PC-9 (cell line): ENCODE results near the gene RFX2. TPM values are rescaled to one million over a fixed set of nuclear protein-coding genes. Genes with fewer than 3 reads are reported as not detected.

Experiments used
- BruUV-seq: library from RNA; stranded (reverse); fragments of 400-500 nt; replicated peaks from 2 replicates; lab custom pipeline; 2021; lab: Mats Ljungman, UMichigan
- CTCF ChIA-PET: fragments of 300-600 bp; sonication (Branson Sonifier 250); formaldehyde crosslinking; loops from one replicate; lab custom pipeline; 2022; ENCODE audit warnings: antibody characterized with exemption; lab: Charles Lee
- POLR2A ChIA-PET: fragments of 300-600 bp; sonication (Branson Sonifier 250); formaldehyde crosslinking; loops from one replicate; lab custom pipeline; 2022; ENCODE audit warnings: antibody characterized with exemption; ENCODE audit not compliant: unreplicated experiment; lab: Charles Lee
- DNase-seq, 2 experiments: peaks; one replicate each; pipeline versions ENCODE4 v3.0.0 to v3.0.0-alpha.2; 2015 to 2022; ENCODE audit warnings: mixed read lengths in 1 of 2
- H2AFZ ChIP-seq: fragments of 200-600 bp; sonication (generic); 2 replicates; pipeline ENCODE4 v1.8.1; 2017; ENCODE audit warnings: antibody characterized with exemption
- H3F3A ChIP-seq: fragments of 200-600 bp; sonication (generic); 2 replicates; pipeline ENCODE4 v1.8.1; 2017; ENCODE audit warnings: antibody characterized with exemption, mild to moderate bottlenecking, low read depth; ENCODE audit not compliant: insufficient read depth
- H3K27ac ChIP-seq: fragments of 200-600 bp; sonication (generic); 2 replicates; pipeline ENCODE4 v1.6.1; 2016; ENCODE audit warnings: mixed run types
- H3K27me3 ChIP-seq: fragments of 200-600 bp; sonication (generic); 2 replicates; pipeline ENCODE4 v1.6.1; 2016; ENCODE audit warnings: low read depth, mixed run types; ENCODE audit not compliant: insufficient read depth
- H3K36me3 ChIP-seq: fragments of 200-600 bp; sonication (generic); 2 replicates; pipeline ENCODE4 v1.6.1; 2016; ENCODE audit warnings: low read depth, mixed run types
- H3K4me1 ChIP-seq: fragments of 200-600 bp; sonication (generic); replicated peaks from 2 replicates; pipeline ENCODE4 v1.6.1; 2016; ENCODE audit warnings: mixed run types; ENCODE audit not compliant: insufficient read depth
- H3K4me2 ChIP-seq: fragments of 200-600 bp; sonication (generic); 2 replicates; pipeline ENCODE4 v1.6.1; 2017; ENCODE audit warnings: mixed run types
- H3K4me3 ChIP-seq: fragments of 200-600 bp; sonication (generic); 2 replicates; pipeline ENCODE4 v1.6.1; 2016; ENCODE audit warnings: mixed run types
- H3K79me2 ChIP-seq: fragments of 200-600 bp; sonication (generic); 2 replicates; pipeline ENCODE4 v1.6.1; 2017; ENCODE audit warnings: low read depth, mixed run types
- H3K9me2 ChIP-seq: fragments of 200-600 bp; sonication (generic); 2 replicates; pipeline ENCODE4 v1.8.1; 2017; ENCODE audit warnings: mild to moderate bottlenecking; ENCODE audit not compliant: insufficient read depth
- H3K9me3 ChIP-seq: fragments of 200-600 bp; sonication (generic); 2 replicates; pipeline ENCODE4 v1.8.1; 2016; ENCODE audit warnings: low read depth; ENCODE audit not compliant: insufficient read depth
- H4K20me1 ChIP-seq: fragments of 200-600 bp; sonication (generic); 2 replicates; pipeline ENCODE4 v1.8.1; 2017; ENCODE audit not compliant: insufficient read depth
- EZH2 ChIP-seq: fragments of 200-600 bp; sonication (generic); IDR thresholded peaks from 2 replicates; pipeline ENCODE4 v1.8.0; 2017; ENCODE audit warnings: antibody characterized with exemption, low read depth
- intact Hi-C: fragments of 100-400 bp; cut with micrococcal nuclease; formaldehyde crosslinking; loops from one replicate; pipeline ENCODE4 v1.10.0; 2022; ENCODE audit not compliant: unreplicated experiment
- total RNA-seq: library from RNA; stranded (reverse); gene quantifications from 2 replicates; pipeline ENCODE4 v1.2.3, GENCODE V29; 2021
- TF ChIP-seq, protein P1 (sequence below): fragments of 200-600 bp; sonication (generic); conservative IDR thresholded peaks from 2 replicates; pipeline ENCODE4 v1.6.1; 2017; ENCODE audit warnings: mixed run types, antibody characterized with exemption, mild to moderate bottlenecking, moderate library complexity

The RFX2 gene
- total RNA-seq, 1 experiment from 2014 or later: 11.6 TPM

GRCh38 chr19:6000228-6000847, 110.0 kb downstream of the RFX2 start:
- Histone ChIP-seq H3K4me2 (no peak overlapping the region), H3K4me1 (no peaks in the 10 kb centered on the region), H3K79me2 (no peaks in the 10 kb centered on the region), H2AFZ (no peak overlapping the region), H3K36me3 (no peaks in the 10 kb centered on the region), H3F3A (no peaks in the 10 kb centered on the region), H4K20me1 (no peaks in the 10 kb centered on the region), H3K4me3 (no peak overlapping the region), H3K9me2 (no peaks in the 10 kb centered on the region), H3K27ac (no peak overlapping the region), H3K27me3 (no peaks in the 10 kb centered on the region), H3K9me3 (no peaks in the 10 kb centered on the region)
- no TSS peak for BruUV-seq
- TF ChIP-seq EZH2: no peak
- TF ChIP-seq, protein P1, sequence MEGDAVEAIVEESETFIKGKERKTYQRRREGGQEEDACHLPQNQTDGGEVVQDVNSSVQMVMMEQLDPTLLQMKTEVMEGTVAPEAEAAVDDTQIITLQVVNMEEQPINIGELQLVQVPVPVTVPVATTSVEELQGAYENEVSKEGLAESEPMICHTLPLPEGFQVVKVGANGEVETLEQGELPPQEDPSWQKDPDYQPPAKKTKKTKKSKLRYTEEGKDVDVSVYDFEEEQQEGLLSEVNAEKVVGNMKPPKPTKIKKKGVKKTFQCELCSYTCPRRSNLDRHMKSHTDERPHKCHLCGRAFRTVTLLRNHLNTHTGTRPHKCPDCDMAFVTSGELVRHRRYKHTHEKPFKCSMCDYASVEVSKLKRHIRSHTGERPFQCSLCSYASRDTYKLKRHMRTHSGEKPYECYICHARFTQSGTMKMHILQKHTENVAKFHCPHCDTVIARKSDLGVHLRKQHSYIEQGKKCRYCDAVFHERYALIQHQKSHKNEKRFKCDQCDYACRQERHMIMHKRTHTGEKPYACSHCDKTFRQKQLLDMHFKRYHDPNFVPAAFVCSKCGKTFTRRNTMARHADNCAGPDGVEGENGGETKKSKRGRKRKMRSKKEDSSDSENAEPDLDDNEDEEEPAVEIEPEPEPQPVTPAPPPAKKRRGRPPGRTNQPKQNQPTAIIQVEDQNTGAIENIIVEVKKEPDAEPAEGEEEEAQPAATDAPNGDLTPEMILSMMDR: no peak
- CTCF ChIA-PET: interaction anchor here (1.1 kb wide), 1 partner anchor 325 kb away, joined by 3 read pairs; no protein-coding TSS in a partner anchor
- no peak for DNase-seq
- POLR2A ChIA-PET: no interaction called here
- intact Hi-C loops: no loop called here

DNA sequence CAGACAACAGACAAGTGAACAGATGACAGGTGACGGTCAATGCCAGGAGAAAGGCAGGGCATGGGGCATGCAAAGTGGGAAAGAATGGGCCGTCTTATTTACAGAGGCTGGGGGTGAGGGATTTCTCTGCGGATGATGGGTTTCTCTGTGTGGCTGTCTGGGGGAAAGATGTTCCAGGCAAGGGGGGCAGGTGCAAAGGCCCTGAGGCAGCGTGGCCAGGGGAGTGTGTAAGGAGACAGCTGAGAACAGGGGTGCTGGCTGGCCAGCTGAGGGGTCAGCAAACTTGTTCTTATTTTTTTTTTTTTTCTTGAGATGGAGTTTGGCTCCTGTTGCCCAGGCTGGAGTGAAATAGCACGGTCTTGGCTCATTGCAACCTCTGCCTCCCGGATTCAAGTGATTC, 110.6 kb downstream of the RFX2 start:
- BruUV-seq: no TSS peak
- CTCF ChIA-PET: interaction anchor here (0.6 to 1.1 kb wide), 2 partner anchors 326 to 481 kb away, joined by 3 to 6 read pairs; no protein-coding TSS in a partner anchor
- no peak for TF ChIP-seq EZH2
- TF ChIP-seq, protein P1: no peak

GRCh38 chr19:5997371-5997770, 112.9 kb downstream of the RFX2 start:
- CTCF ChIA-PET: no interaction called here
- Histone ChIP-seq H4K20me1 (no peaks in the 10 kb centered on the region), H3K27me3 (no peaks in the 10 kb centered on the region), H3K27ac (no peak overlapping the region), H3K4me2 (no peak overlapping the region), H3K79me2 (no peaks in the 10 kb centered on the region), H3K4me1 (no peaks in the 10 kb centered on the region), H2AFZ (no peak overlapping the region), H3K4me3 (no peak overlapping the region), H3F3A (no peaks in the 10 kb centered on the region), H3K9me2 (no peaks in the 10 kb centered on the region), H3K9me3 (no peaks in the 10 kb centered on the region), H3K36me3 (no peaks in the 10 kb centered on the region)
- POLR2A ChIA-PET: no interaction called here
- DNase-seq: no peak
- intact Hi-C loops: no loop called here
- BruUV-seq: no TSS peak
- TF ChIP-seq EZH2: no peak
- TF ChIP-seq, protein P1: 0 out of 2 replicates have a peak, but pooled peaks have one; percentile 17

More for the DNA sequence above, 110.6 kb downstream of the RFX2 start:
- Histone ChIP-seq H3K27ac (no peak overlapping the region), H3K27me3 (no peaks in the 10 kb centered on the region), H3K79me2 (no peaks in the 10 kb centered on the region), H3K4me2 (no peak overlapping the region), H4K20me1 (no peaks in the 10 kb centered on the region), H3K4me1 (no peaks in the 10 kb centered on the region), H3K36me3 (no peaks in the 10 kb centered on the region), H3F3A (no peaks in the 10 kb centered on the region), H3K9me3 (no peaks in the 10 kb centered on the region), H3K9me2 (no peaks in the 10 kb centered on the region), H2AFZ (no peak overlapping the region), H3K4me3 (no peak overlapping the region)
- DNase-seq: no peak
- intact Hi-C loops: no loop called here
- POLR2A ChIA-PET: no interaction called here
